Ovary (tissue), 3 donors: ENCODE data around the gene AMBP.

ENCODE experiments used
- CTCF ChIP-seq, 3 donors: fragments of 450-650 bp in 2 of 3; fragments of 200-600 bp in 1 of 3; IDR thresholded peaks; one replicate each; pipeline versions ENCODE4 v1.5.1 to v1.8.0; 2016 to 2022; ENCODE audit warnings: antibody characterized with exemption in 3 of 3, mild to moderate bottlenecking in 1 of 3
- POLR2A ChIP-seq: fragments of 450-650 bp; IDR thresholded peaks from one replicate; pipeline ENCODE4 v1.6.1; 2017; ENCODE audit warnings: antibody characterized with exemption, mild to moderate bottlenecking, moderate library complexity
- donor health status: DM: no; HTN: no; CAD: no.

- TF ChIP-seq CTCF (IDR thresholded peaks at IDR 0.05) (no peak), POLR2A (no peak)
Observed at GRCh38 chr9:114023961-114024360, 54.1 kb downstream of the AMBP start.
